GM18508 (cell line): ENCODE measurements around the gene SPOPL.
"Not testable (repeated sequence)": the region's sequence is repeated elsewhere in the genome, so short reads cannot be mapped to it uniquely, and the experiment has no call there.

Source experiments
- ATAC-seq: cut with Tn5 transposase; IDR thresholded peaks from one replicate; pipeline ENCODE4 v1.9.1; 2021; ENCODE audit warnings: moderate number of reproducible peaks; ENCODE audit not compliant: insufficient read depth, unreplicated experiment

The SPOPL gene

GRCh38 chr2:138501425-138502254 is at the start of gene SPOPL:
Gene SPOPL, plus strand, starts transcription at chr2:138501770. Its CDS starts 48,447 bp downstream, at chr2:138550217.
- peak; percentile 43 for ATAC-seq

- no peak for ATAC-seq
Observed at GRCh38 chr2:138452324-138452723, 49.2 kb upstream of the SPOPL start.

- no peak for ATAC-seq
Observed at GRCh38 chr2:138453815-138454214, 47.8 kb upstream of the SPOPL start.

GRCh38 chr2:138454761-138455160 is 46.8 kb upstream of the SPOPL start:
- ATAC-seq = no peak

- ATAC-seq = no peak
Observed at GRCh38 chr2:138455275-138455674, 46.3 kb upstream of the SPOPL start.

GRCh38 chr2:138455691-138456090 is 45.9 kb upstream of the SPOPL start:
- no peak for ATAC-seq

GRCh38 chr2:138462689-138463088 is 38.9 kb upstream of the SPOPL start:
- not testable (repeated sequence) for ATAC-seq

- no peak for ATAC-seq
Observed at GRCh38 chr2:138468617-138469016, 33.0 kb upstream of the SPOPL start.

GRCh38 chr2:138469411-138469810 is 32.2 kb upstream of the SPOPL start:
- no peak for ATAC-seq

- no peak for ATAC-seq
Observed at GRCh38 chr2:138470941-138471340, 30.6 kb upstream of the SPOPL start.

GRCh38 chr2:138474100-138474825 is 27.3 kb upstream of the SPOPL start:
- no peak for ATAC-seq

GRCh38 chr2:138475277-138475776 is 26.2 kb upstream of the SPOPL start:
- peak; percentile 88 for ATAC-seq

GRCh38 chr2:138476186-138476585 is 25.4 kb upstream of the SPOPL start:
- ATAC-seq = no peak

- no peak for ATAC-seq
Observed at GRCh38 chr2:138476940-138477339, 24.6 kb upstream of the SPOPL start.

- not testable (repeated sequence) for ATAC-seq
Observed at GRCh38 chr2:138482796-138483195, 18.8 kb upstream of the SPOPL start.

- no peak for ATAC-seq
Observed at GRCh38 chr2:138485019-138485418, 16.6 kb upstream of the SPOPL start.

- ATAC-seq = no peak
Observed at GRCh38 chr2:138486363-138487198, 15.0 kb upstream of the SPOPL start.

GRCh38 chr2:138490673-138491494 is 10.7 kb upstream of the SPOPL start:
- ATAC-seq = no peak

- no peak for ATAC-seq
Observed at GRCh38 chr2:138491495-138491862, 10.1 kb upstream of the SPOPL start.

- no peak for ATAC-seq
Observed at GRCh38 chr2:138492160-138492559, 9.4 kb upstream of the SPOPL start.
